DOHH2 (cell line): Measurements from ENCODE around the gene NPAS3.

ENCODE experiments used
- EZH2phosphoT487 ChIP-seq: fragments of 200-600 bp; sonication (generic); IDR thresholded peaks from 2 replicates; pipeline ENCODE4 v1.6.1; 2017; ENCODE audit warnings: borderline replicate concordance, mild to moderate bottlenecking, antibody characterized with exemption, low read length, moderate library complexity, mixed read lengths
- TF ChIP-seq, protein P1 (sequence below): fragments of 200-600 bp; sonication (generic); IDR thresholded peaks from one replicate; pipeline ENCODE4 v1.5.1; 2014; ENCODE audit warnings: antibody characterized with exemption, mild to moderate bottlenecking, low read depth, low read length; ENCODE audit not compliant: poor library complexity, severe bottlenecking

DNA sequence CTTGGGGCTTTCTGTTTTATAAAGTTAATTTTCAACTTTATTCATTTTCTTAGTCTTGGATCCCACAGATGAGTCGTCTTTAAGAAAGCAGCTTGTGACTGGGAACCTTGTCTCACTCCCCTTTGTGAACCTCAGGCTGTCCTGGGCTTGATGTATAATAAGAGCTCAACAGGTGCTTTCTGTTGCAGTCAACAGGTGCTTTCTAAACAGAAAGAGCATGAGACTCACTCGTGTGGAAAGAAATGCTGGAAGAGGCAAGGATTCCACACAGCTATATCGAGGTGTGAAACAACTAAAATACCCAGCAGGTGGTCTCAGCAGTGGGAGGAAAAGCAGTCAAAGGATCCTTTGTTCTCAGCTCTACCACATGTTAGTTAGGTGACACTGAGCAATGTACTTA lies 613.3 kb downstream of the NPAS3 start:
- TF ChIP-seq, protein P1, sequence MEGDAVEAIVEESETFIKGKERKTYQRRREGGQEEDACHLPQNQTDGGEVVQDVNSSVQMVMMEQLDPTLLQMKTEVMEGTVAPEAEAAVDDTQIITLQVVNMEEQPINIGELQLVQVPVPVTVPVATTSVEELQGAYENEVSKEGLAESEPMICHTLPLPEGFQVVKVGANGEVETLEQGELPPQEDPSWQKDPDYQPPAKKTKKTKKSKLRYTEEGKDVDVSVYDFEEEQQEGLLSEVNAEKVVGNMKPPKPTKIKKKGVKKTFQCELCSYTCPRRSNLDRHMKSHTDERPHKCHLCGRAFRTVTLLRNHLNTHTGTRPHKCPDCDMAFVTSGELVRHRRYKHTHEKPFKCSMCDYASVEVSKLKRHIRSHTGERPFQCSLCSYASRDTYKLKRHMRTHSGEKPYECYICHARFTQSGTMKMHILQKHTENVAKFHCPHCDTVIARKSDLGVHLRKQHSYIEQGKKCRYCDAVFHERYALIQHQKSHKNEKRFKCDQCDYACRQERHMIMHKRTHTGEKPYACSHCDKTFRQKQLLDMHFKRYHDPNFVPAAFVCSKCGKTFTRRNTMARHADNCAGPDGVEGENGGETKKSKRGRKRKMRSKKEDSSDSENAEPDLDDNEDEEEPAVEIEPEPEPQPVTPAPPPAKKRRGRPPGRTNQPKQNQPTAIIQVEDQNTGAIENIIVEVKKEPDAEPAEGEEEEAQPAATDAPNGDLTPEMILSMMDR = no peak
- TF ChIP-seq EZH2phosphoT487 = no peak
